MM.1S (cell line): ENCODE data around the gene SARS1.
A peak's percentile ranks its signal among the peaks of the same experiment; 100 is the strongest.

Experiments used
- CTCF ChIP-seq: fragments of 300-600 bp; sonication (generic); IDR thresholded peaks from 2 replicates; pipeline ENCODE4 v1.5.1; 2016; ENCODE audit warnings: antibody characterized with exemption, low read length, mixed read lengths
- EZH2 ChIP-seq: fragments of 300-600 bp; sonication (generic); optimal IDR thresholded peaks from 2 replicates; pipeline ENCODE3; 2017; ENCODE audit warnings: low read depth, mild to moderate bottlenecking, antibody characterized with exemption, low read length, mixed read lengths
- EZH2phosphoT487 ChIP-seq: fragments of 300-600 bp; sonication (generic); IDR thresholded peaks from 2 replicates; pipeline ENCODE4 v1.6.1; 2018; ENCODE audit warnings: antibody characterized with exemption, low read length

GRCh38 chr1:109277434-109278204, 63.9 kb downstream of the SARS1 start:
- TF ChIP-seq EZH2 (no peak), EZH2phosphoT487 (no peak), CTCF (peak; percentile 71)
